HCT116 (cell line): Measurements from ENCODE around the gene CMPK1. TPM values are rescaled to one million over a fixed set of nuclear protein-coding genes. Genes with fewer than 3 reads are reported as not detected.

Experiments
- ATAC-seq: fragments of 200-7000 bp; cut with Tn5 transposase; 2 replicates; pipeline ENCODE4 v1.9.1; 2020; ENCODE audit warnings: mild to moderate bottlenecking, moderate library complexity
- BruUV-seq: library from RNA; stranded (reverse); fragments of 400-500 nt; replicated peaks from 2 replicates; lab custom pipeline; 2021; lab: Mats Ljungman, UMichigan
- CTCF ChIA-PET: fragments of 300-600 bp; sonication (Branson Sonifier 250); formaldehyde crosslinking; loops from one replicate; lab custom pipeline; 2021; ENCODE audit warnings: antibody characterized with exemption; lab: Charles Lee
- POLR2A ChIA-PET: fragments of 300-600, 350-600 bp; sonication (Branson Sonifier 250); formaldehyde crosslinking; loops from one replicate; lab custom pipeline; 2021; ENCODE audit warnings: antibody characterized with exemption; lab: Charles Lee
- RAD21 ChIA-PET, 2 experiments: fragments of 300-600 bp; sonication (Branson Sonifier 250); formaldehyde crosslinking; loops; one replicate each; lab custom pipeline; 2023; ENCODE audit warnings: low total read pairs in 2 of 2; ENCODE audit not compliant: uncharacterized antibody in 2 of 2, unreplicated experiment in 2 of 2, low non-redundant PET in 1 of 2; lab: Charles Lee
- DNase-seq: peaks from one replicate; pipeline ENCODE4 v3.0.0-alpha.2; 2010; ENCODE audit warnings: low read depth, low spot score
- H2AFZ ChIP-seq: fragments of 200-600 bp; shearing (Covaris generic), sonication (generic); 2 replicates; pipeline ENCODE4 v1.6.1; 2017; ENCODE audit warnings: low read depth, mixed run types, mixed read lengths, antibody characterized with exemption, low read length; ENCODE audit not compliant: poor library complexity, severe bottlenecking
- H3K27ac ChIP-seq: 2 replicates; pipeline ENCODE4 v1.5.1; 2012; ENCODE audit warnings: low read depth, low read length
- H3K27me3 ChIP-seq: fragments of 200-600 bp; sonication (generic); 2 replicates; pipeline ENCODE4 v1.6.1; 2016; ENCODE audit warnings: mixed run types, low read length, mixed read lengths; ENCODE audit not compliant: insufficient read depth
- H3K36me3 ChIP-seq, 2 experiments: fragments of 200-500 bp in 1 of 2; fragments of 200-600 bp in 1 of 2; sonication (Bioruptor generic) in 1 of 2; sonication (generic) in 1 of 2; 2 replicates each; pipeline versions ENCODE4 v1.5.1 to v1.6.1; 2014 to 2016; ENCODE audit warnings: low read length in 2 of 2, inconsistent platforms in 1 of 2, mixed read lengths in 1 of 2, mixed run types in 1 of 2; ENCODE audit not compliant: insufficient read depth in 2 of 2, control insufficient read depth in 1 of 2
- H3K4me1 ChIP-seq, 2 experiments: fragments of 200-600 bp in 1 of 2; sonication (generic) in 1 of 2; 2 replicates each; pipeline versions ENCODE4 v1.5.1 to v1.6.1; 2012 to 2017; ENCODE audit warnings: low read length in 2 of 2, inconsistent platforms in 1 of 2, mild to moderate bottlenecking in 1 of 2, mixed read lengths in 1 of 2, mixed run types in 1 of 2, moderate library complexity in 1 of 2; ENCODE audit not compliant: insufficient read depth in 2 of 2, control insufficient read depth in 1 of 2
- H3K4me2 ChIP-seq: fragments of 200-600 bp; sonication (generic); 2 replicates; pipeline ENCODE4 v1.6.1; 2017; ENCODE audit warnings: mixed run types, low read length, mixed read lengths
- H3K4me3 ChIP-seq, 2 experiments: fragments of 200-600 bp in 1 of 2; sonication (generic) in 1 of 2; replicated peaks in 1 of 2; 2 replicates each; pipeline ENCODE4 v1.5.1; 2011 to 2016; ENCODE audit warnings: low read length in 2 of 2, control low read depth in 1 of 2, low read depth in 1 of 2, mild to moderate bottlenecking in 1 of 2, mixed read lengths in 1 of 2, mixed run types in 1 of 2
- H3K79me2 ChIP-seq: fragments of 200-600 bp; sonication (generic); 2 replicates; pipeline ENCODE4 v1.6.1; 2017; ENCODE audit warnings: mild to moderate bottlenecking, mixed run types, low read length, moderate library complexity, mixed read lengths; ENCODE audit not compliant: insufficient read depth
- H3K9ac ChIP-seq: fragments of 200-600 bp; sonication (generic); 2 replicates; pipeline ENCODE4 v1.6.1; 2016; ENCODE audit warnings: low read length, mixed read lengths
- H3K9me2 ChIP-seq: fragments of 200-600 bp; sonication (generic), shearing (Covaris generic); 2 replicates; pipeline ENCODE4 v1.6.1; 2017; ENCODE audit warnings: mixed run types, mild to moderate bottlenecking, moderate library complexity; ENCODE audit not compliant: insufficient read depth
- H3K9me3 ChIP-seq, 2 experiments: fragments of 200-500 bp in 1 of 2; fragments of 200-600 bp in 1 of 2; sonication (Bioruptor generic) in 1 of 2; sonication (generic) in 1 of 2; 2 replicates each; pipeline ENCODE4 v1.6.1; 2014 to 2017; ENCODE audit warnings: low read length in 2 of 2, mixed read lengths in 2 of 2, inconsistent platforms in 1 of 2, low read depth in 1 of 2, mild to moderate bottlenecking in 1 of 2, mixed run types in 1 of 2, moderate library complexity in 1 of 2; ENCODE audit not compliant: control insufficient read depth in 1 of 2, insufficient read depth in 1 of 2
- H4K20me1 ChIP-seq: fragments of 200-600 bp; sonication (generic), shearing (Covaris generic); 2 replicates; pipeline ENCODE4 v1.6.1; 2017; ENCODE audit warnings: mixed run types, mild to moderate bottlenecking, moderate library complexity; ENCODE audit not compliant: insufficient read depth
- CBX3 ChIP-seq: IDR thresholded peaks from 2 replicates; pipeline ENCODE4 v1.6.1; 2012; ENCODE audit warnings: low read depth
- FOSL1 ChIP-seq: IDR thresholded peaks from 2 replicates; pipeline ENCODE4 v1.6.1; 2012; ENCODE audit warnings: low read depth
- JUND ChIP-seq: IDR thresholded peaks from 2 replicates; pipeline ENCODE4 v1.6.1; 2012
- POLR2AphosphoS5 ChIP-seq: IDR thresholded peaks from 2 replicates; pipeline ENCODE4 v1.6.1; 2011; ENCODE audit warnings: mild to moderate bottlenecking, low read depth, low read length, moderate library complexity
- TCF7L2 ChIP-seq: IDR thresholded peaks from 2 replicates; pipeline ENCODE4 v1.7.0; 2011; ENCODE audit warnings: borderline replicate concordance, inconsistent platforms; ENCODE audit not compliant: insufficient read depth, insufficient read length; ENCODE audit errors: extremely low read depth
- ZFX ChIP-seq: fragments of 450-650 bp; IDR thresholded peaks from 2 replicates; pipeline ENCODE4 v1.6.1; 2017
- intact Hi-C: fragments of 100-400 bp; cut with micrococcal nuclease; formaldehyde crosslinking; loops from 2 replicates; pipeline ENCODE4 v1.10.0; 2022
- total RNA-seq: library from RNA; stranded (reverse); gene quantifications from one replicate; pipeline ENCODE4 v1.2.1, GENCODE V29; 2021; ENCODE audit not compliant: unreplicated experiment
- TF ChIP-seq, protein P1 (sequence below): IDR thresholded peaks from 2 replicates; pipeline ENCODE4 v1.6.1; 2012
- TF ChIP-seq, protein P2 (sequence below): IDR thresholded peaks from 2 replicates; pipeline ENCODE4 v1.6.1; 2012

The CMPK1 gene
- total RNA-seq, 1 experiment from 2014 or later = 78.4 TPM

DNA sequence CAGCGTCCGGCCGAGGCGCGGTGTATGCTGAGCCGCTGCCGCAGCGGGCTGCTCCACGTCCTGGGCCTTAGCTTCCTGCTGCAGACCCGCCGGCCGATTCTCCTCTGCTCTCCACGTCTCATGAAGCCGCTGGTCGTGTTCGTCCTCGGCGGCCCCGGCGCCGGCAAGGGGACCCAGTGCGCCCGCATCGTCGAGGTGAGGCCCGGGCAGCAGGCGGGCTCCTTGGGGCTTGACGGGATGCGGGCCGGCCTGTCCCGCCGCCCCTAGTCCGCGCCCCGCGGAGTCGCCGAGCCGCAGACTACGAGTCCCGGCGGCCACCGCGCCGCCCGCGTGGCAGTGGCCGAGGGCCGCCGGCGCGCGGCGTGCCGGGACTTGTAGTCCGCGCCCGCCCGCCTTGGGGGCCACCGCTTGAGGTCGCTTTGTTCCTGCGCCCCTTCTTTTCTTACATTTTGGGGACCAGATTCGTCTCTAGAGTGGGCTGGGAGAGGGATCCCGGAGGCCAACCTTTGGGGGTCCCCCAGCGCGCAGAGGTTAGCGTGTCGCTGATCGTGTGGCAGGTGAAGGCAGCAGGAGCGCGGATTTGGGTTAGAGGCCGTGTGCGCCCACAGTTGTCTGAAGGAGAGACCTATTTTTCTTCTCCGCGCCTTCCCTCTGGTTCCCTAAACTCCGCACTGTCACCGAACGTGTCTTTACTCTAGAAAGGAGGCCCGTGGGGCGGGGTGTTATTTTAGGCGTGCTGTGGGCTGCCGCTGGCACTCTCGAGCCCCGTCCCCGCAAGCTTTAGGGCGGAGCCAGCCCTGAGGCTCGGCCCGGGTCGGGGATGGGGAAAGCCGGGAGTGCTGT lies 553 bp downstream of the CMPK1 start:
- POLR2A ChIA-PET = interaction anchor here (1.0 to 2.6 kb wide), 3 partner anchors 10 to 20 kb away, joined by 3 to 19 read pairs (median 5); partner anchors contain the start of gene STIL
- DNase-seq (peak; percentile 44), ATAC-seq (peak; percentile 92)
- H3K9me3 ChIP-seq = no peaks in the 10 kb centered on the region
- no peaks in the 10 kb centered on the region for H4K20me1 ChIP-seq
- peaks cover 8 to 17% of the 10 kb centered on the region in 2 experiments; a peak in 2 of 4 replicates for H3K4me1 ChIP-seq
- peaks cover 46% of the 10 kb centered on the region for H3K79me2 ChIP-seq
- H3K36me3 ChIP-seq = no peaks in the 10 kb centered on the region
- BruUV-seq = no TSS peak
- H3K9ac ChIP-seq = peak overlapping the region; percentile 80
- H3K9me2 ChIP-seq = no peaks in the 10 kb centered on the region
- CTCF ChIA-PET = interaction anchor here (0.6 to 2.0 kb wide), 6 partner anchors 10 to 141 kb away, joined by 3 to 15 read pairs (median 4); partner anchors contain the start of gene FOXD2
- peak overlapping the region; percentile 18 for H2AFZ ChIP-seq
- H3K27ac ChIP-seq = peak overlapping the region; percentile 97
- TF ChIP-seq, protein P1, sequence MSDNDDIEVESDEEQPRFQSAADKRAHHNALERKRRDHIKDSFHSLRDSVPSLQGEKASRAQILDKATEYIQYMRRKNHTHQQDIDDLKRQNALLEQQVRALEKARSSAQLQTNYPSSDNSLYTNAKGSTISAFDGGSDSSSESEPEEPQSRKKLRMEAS = peak; percentile 54
- TF ChIP-seq ZFX (peak; percentile 95), FOSL1 (no peak), JUND (no peak), CBX3 (no peak), POLR2AphosphoS5 (peak; percentile 44), TCF7L2 (peak; percentile 76)
- TF ChIP-seq, protein P2, sequence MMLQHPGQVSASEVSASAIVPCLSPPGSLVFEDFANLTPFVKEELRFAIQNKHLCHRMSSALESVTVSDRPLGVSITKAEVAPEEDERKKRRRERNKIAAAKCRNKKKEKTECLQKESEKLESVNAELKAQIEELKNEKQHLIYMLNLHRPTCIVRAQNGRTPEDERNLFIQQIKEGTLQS = no peak
- intact Hi-C loops = loop anchor here (1.0 kb wide), 1 partner anchor 20 kb away; the partner anchor contains the start of gene STIL
- RAD21 ChIA-PET = no interaction called here
- no peaks in the 10 kb centered on the region for H3K27me3 ChIP-seq
- H3K4me3 ChIP-seq = peak overlapping the region; percentile 85 to 87
- H3K4me2 ChIP-seq = peak overlapping the region; percentile 84
